Measurements from ENCODE around the gene LAMA4.
"Not testable (repeated sequence)": the region's sequence is repeated elsewhere in the genome, so short reads cannot be mapped to it uniquely, and the experiment has no call there.

DNA sequence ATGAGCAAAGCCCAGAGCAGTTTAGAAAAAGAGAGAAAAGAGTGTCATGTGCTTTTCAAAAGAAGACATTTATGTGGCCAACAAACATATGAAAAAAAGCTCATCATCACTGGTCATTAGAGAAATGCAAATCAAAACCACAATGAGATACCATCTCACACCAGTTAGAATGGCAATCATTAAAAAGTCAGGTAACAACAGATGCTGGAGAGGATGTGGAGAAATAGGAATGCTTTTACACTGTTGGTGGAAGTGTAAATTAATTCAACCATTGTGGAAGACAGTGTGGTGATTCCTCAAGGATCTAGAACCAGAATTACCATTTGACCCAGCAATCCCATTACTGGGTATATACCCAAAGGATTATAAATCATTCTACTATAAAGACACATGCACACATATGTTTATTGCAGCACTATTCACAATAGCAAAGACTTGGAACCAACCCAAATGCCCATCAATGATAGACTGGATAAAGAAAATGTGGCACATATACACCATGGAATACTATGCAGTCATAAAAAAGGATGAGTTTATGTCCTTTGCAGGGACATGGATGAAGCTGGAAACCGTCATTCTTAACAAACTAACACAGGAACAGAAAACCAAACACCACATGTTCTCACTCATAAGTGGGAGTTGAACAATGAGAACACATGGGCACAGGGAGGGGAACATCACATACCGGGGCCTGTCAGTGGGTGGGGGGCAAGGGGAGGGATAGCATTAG is 54.0 kb downstream of the LAMA4 start:
- TF ChIP-seq, protein P1, sequence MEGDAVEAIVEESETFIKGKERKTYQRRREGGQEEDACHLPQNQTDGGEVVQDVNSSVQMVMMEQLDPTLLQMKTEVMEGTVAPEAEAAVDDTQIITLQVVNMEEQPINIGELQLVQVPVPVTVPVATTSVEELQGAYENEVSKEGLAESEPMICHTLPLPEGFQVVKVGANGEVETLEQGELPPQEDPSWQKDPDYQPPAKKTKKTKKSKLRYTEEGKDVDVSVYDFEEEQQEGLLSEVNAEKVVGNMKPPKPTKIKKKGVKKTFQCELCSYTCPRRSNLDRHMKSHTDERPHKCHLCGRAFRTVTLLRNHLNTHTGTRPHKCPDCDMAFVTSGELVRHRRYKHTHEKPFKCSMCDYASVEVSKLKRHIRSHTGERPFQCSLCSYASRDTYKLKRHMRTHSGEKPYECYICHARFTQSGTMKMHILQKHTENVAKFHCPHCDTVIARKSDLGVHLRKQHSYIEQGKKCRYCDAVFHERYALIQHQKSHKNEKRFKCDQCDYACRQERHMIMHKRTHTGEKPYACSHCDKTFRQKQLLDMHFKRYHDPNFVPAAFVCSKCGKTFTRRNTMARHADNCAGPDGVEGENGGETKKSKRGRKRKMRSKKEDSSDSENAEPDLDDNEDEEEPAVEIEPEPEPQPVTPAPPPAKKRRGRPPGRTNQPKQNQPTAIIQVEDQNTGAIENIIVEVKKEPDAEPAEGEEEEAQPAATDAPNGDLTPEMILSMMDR (IDR thresholded peaks at IDR 0.05) = not testable (repeated sequence)
- TF ChIP-seq ZFX (IDR thresholded peaks at IDR 0.05; ENCODE audit: borderline replicate concordance) = not testable (repeated sequence)
